AG04449 (cell line): Measurements from ENCODE around the gene ZDHHC1.

Source experiments
- CTCF ChIA-PET: fragments of 350-600 bp; formaldehyde crosslinking; extraction: SDS; loops from one replicate; lab custom pipeline; 2021; ENCODE audit warnings: antibody characterized with exemption; lab: Yijun Ruan, JAX
- POLR2A ChIA-PET: fragments of 400-600, 350-600 bp; formaldehyde crosslinking; extraction: SDS; loops from one replicate; lab custom pipeline; 2020; ENCODE audit warnings: antibody characterized with exemption, inconsistent platforms; lab: Yijun Ruan, JAX
- DNase-seq: peaks from one replicate; pipeline ENCODE4 v3.0.0-alpha.2; 2010; ENCODE audit warnings: low read depth, low spot score
- H3K4me3 ChIP-seq: 2 replicates; pipeline ENCODE4 v1.5.1; 2011; ENCODE audit warnings: low read depth, mild to moderate bottlenecking, control low read depth, low read length
- TF ChIP-seq, protein P1 (sequence below): IDR thresholded peaks from one replicate; pipeline ENCODE4 v1.5.1; 2011; ENCODE audit warnings: mild to moderate bottlenecking, moderate library complexity, low read length, control low read depth, inconsistent platforms; ENCODE audit not compliant: insufficient read depth; ENCODE audit errors: missing control alignments

The ZDHHC1 gene

DNA sequence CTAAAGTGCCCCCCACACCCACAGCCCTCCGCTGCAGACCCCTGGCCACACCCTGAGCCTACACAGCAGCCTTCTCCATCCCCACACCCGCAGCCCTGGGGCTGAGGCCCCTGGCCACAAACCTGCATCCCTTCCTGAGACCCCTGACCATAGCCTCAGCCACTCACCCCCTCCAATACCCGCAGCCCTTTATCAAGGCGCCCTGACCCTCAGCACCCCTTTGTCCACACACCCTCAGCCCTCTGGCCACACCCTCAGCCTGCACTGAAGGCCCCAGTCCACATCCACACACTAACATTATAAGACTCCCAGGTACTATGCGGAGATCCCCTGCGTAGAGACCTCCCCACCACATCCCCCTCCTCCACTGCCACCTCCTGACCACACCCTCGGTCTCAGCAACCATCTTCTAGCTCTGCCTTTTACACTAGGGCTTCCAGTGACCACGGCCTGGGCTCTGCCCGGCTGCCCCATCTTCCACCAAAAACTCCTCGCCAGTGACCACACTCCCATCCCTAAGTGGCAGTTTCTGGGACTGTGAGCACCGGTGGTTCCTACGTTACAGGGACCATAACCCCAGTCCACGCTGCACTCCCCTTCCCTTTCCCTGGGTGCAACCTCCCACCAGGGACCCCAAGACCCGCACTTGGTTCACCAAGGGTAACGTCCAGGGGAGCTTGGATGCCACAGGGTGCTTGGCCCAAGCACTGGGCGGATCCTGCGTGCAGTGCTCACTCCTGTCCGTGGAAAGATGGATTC is 23.8 kb downstream of the ZDHHC1 start:
- POLR2A ChIA-PET, result no interaction called here
- no peak for DNase-seq
- CTCF ChIA-PET, result interaction anchor here (0.6 to 1.8 kb wide), 14 partner anchors 8 to 131 kb away, joined by 3 to 10 read pairs (median 3); partner anchors contain the start of gene ZDHHC1
- no peak overlapping the region; the same call in 1 of the 2 replicates for H3K4me3 ChIP-seq
- TF ChIP-seq, protein P1, sequence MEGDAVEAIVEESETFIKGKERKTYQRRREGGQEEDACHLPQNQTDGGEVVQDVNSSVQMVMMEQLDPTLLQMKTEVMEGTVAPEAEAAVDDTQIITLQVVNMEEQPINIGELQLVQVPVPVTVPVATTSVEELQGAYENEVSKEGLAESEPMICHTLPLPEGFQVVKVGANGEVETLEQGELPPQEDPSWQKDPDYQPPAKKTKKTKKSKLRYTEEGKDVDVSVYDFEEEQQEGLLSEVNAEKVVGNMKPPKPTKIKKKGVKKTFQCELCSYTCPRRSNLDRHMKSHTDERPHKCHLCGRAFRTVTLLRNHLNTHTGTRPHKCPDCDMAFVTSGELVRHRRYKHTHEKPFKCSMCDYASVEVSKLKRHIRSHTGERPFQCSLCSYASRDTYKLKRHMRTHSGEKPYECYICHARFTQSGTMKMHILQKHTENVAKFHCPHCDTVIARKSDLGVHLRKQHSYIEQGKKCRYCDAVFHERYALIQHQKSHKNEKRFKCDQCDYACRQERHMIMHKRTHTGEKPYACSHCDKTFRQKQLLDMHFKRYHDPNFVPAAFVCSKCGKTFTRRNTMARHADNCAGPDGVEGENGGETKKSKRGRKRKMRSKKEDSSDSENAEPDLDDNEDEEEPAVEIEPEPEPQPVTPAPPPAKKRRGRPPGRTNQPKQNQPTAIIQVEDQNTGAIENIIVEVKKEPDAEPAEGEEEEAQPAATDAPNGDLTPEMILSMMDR, result no peak

DNA sequence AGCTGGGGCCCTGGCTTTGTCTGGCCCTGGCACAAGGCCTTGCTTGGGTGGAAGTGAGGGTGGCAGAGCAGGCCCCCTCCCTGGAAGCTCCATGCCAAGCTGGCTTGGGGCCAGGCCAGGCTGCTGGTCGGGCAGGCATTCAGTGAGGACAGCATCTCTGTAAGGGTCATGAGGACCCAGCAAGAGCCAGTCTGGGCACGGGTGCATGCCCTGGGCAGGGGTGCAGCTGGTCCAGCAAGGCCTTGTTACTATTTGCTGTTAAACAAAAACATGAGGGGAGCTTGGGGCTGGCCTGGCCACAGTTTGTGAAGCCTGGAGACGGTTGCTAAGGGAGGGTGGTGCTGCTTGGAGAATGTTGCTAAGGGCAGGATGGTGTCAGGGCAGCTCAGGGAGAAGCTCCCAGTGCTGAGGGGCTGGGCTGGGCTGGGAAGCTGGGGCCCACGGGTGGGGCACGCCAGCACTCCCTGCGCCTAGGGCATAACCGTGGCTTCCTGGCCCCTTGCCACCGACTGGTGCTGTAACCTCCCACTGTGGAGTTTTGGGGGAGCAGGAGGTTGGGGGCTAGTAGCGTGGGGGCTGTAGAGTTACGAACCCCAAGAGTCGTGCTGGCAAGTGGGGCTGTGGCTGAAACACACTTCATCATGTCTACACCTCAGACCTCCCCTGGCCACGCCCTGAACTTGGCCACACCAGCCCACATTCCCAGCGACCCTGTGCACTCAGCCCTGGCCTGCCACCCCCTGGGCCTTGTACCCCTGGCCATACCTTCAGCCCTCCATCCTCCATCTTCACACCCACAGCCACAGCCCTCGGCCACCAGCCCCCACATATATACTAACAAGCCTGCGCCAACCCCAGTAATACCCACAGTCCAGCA is 24.6 kb downstream of the ZDHHC1 start:
- no peak overlapping the region for H3K4me3 ChIP-seq
- TF ChIP-seq, protein P1, result no peak
- DNase-seq, result no peak
- CTCF ChIA-PET, result interaction anchor here (1.0 to 1.8 kb wide), 7 partner anchors 9 to 131 kb away, joined by 3 to 8 read pairs (median 3); no protein-coding TSS in a partner anchor
- POLR2A ChIA-PET, result no interaction called here

DNA sequence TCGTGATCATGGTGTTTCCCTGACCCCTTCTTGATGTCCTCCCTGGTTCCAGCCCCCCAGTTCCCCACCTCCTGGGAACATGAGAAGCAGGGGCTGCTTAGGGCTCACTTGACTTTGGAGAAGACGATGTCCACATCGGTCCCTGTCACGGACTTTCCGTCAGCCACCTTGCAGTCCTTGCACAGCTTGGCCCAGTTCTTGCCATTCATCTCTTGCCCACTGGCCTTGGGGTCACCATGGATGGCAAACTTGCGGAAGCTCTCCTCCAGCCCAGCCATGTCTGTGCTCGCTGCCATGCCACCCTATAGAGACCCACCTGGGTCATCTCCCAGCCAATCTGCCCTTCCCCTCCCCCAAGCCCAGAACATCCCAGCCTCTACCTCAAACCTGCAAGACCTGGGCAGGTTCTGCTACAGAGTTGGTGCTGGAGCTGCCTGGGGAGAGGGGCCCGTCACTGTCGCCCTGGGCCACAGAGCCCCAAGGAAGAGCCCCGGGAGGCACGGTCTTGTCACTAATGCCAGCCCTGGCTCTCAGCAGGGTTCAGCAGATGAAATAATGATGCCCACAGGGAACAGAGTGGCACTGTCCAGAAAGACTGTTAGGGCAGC is 25.4 kb downstream of the ZDHHC1 start:
- DNase-seq, result no peak
- H3K4me3 ChIP-seq, result no peak overlapping the region
- TF ChIP-seq, protein P1, result no peak
- ChIA-PET CTCF (interaction anchor here (1.3 to 1.8 kb wide), 3 partner anchors 9 to 130 kb away, joined by 6 to 8 read pairs (median 7); no protein-coding TSS in a partner anchor), POLR2A (no interaction called here)

DNA sequence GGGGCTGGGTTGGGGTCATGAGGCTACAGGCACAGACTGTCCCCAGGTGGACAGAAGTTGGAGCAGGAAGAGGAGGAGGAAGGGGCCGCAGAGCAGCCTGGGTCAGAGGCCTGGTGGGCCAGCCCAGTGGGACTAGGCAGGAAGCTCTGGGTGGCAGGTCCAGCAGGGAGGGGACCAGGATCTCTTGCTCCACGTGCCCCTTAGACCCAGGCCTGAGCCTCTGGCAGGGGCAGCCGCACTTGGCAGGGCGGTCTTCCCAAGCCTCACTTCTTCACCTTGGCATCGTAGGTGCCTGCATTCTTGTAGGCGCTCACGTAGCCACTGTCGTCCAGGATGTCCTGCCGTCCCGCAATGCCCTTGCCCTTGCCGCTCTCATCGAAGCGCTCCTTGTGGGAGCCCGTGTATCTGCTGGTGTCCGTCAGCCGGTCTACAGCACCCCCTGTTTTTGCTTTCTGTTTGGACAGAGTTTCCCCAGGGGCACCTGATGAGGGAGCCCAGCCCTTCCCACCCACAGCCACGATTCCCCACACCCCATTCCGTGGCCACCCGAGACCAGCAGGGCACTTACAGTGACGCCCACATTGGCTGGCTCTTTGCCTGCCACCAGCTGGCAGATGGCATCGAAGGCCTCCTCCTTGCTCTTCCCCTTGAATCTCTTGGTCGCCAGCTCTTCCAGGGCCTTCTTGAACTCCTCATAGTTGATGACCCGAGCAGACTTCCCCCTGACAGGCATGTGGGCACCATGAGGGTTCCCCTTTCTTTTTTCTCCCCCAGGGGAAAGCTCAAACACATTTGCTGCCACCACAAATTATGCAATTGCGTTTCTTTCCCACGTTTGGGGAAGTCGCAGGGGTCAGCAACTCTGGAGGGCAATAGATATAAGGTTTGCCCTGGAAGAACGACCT is 26.1 kb downstream of the ZDHHC1 start:
- DNase-seq, result no peak
- ChIA-PET POLR2A (no interaction called here), CTCF (interaction anchor here (1.2 to 1.8 kb wide), 4 partner anchors 9 to 130 kb away, joined by 4 to 8 read pairs (median 7); no protein-coding TSS in a partner anchor)

DNA sequence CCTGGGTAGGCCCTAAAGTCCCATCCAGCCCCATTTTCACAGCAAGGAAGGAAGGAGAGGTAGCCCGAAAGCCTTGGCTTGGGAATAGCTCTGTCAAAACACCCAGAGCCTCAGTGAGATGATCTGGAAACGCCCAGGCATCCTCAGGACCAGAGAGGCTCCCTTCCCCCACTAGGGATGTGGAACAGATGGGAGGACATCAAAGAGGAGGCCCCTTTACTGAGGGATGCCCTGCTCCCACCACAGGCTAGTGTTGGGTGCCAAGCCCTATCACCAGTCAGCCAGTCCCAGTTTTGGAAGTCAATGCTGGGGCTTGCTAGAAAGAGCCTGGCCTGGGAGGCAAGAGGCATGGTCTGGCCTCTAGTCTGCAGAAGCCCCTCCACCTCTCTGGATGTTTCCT is 27.7 kb downstream of the ZDHHC1 start:
- POLR2A ChIA-PET, result no interaction called here
- no peak for DNase-seq
- CTCF ChIA-PET, result interaction anchor here (0.8 to 1.1 kb wide), 3 partner anchors 28 to 128 kb away, joined by 3 to 4 read pairs (median 4); partner anchors contain the start of gene ZDHHC1
- TF ChIP-seq, protein P1, result no peak
- H3K4me3 ChIP-seq, result no peak overlapping the region

More for the DNA sequence above, 26.1 kb downstream of the ZDHHC1 start:
- no peak overlapping the region for H3K4me3 ChIP-seq
- TF ChIP-seq, protein P1, result no peak
